CD4-positive, CD25-positive, alpha-beta regulatory T cell (primary cell): ENCODE results near the gene SLC9A3. TPM values are rescaled to one million over a fixed set of nuclear protein-coding genes. Genes with fewer than 3 reads are reported as not detected.
A peak's percentile ranks its signal among the peaks of the same experiment; 100 is the strongest.

ENCODE experiments used
- ATAC-seq, 2 donors: fragments of 150-1000 bp; cut with Tn5 transposase; one replicate each; pipeline ENCODE4 v1.10.0; 2021; ENCODE audit warnings: low read depth in 2 of 2, moderate number of reproducible peaks in 2 of 2, moderate library complexity in 1 of 2
- DNase-seq, 3 donors: peaks; one replicate each; pipeline versions ENCODE4 v3.0.0 to v3.0.0-alpha.2; 2012 to 2022; ENCODE audit warnings: mixed read lengths in 1 of 3
- H3K27ac ChIP-seq: one replicate; pipeline ENCODE4 v1.7.0; 2013; ENCODE audit warnings: mild to moderate bottlenecking, low read length; ENCODE audit not compliant: insufficient read depth, poor library complexity, severe bottlenecking
- H3K27me3 ChIP-seq: one replicate; pipeline ENCODE4 v1.7.0; 2013; ENCODE audit warnings: low read length; ENCODE audit not compliant: control insufficient read depth, insufficient read depth
- H3K36me3 ChIP-seq: one replicate; pipeline ENCODE4 v1.7.0; 2013; ENCODE audit warnings: mild to moderate bottlenecking, low read length, moderate library complexity; ENCODE audit not compliant: control insufficient read depth, insufficient read depth
- H3K4me1 ChIP-seq: 2 replicates; pipeline ENCODE4 v1.7.0; 2013; ENCODE audit warnings: mild to moderate bottlenecking, low read length; ENCODE audit not compliant: insufficient read depth, control insufficient read depth, poor library complexity, severe bottlenecking
- H3K4me3 ChIP-seq: one replicate; pipeline ENCODE4 v1.7.0; 2013; ENCODE audit warnings: low read depth, mild to moderate bottlenecking, low read length, moderate library complexity
- H3K9me3 ChIP-seq, 2 experiments: 1 replicate in 1 of 2; 2 replicates in 1 of 2; pipeline ENCODE4 v1.7.0; 2013; ENCODE audit warnings: low read length in 2 of 2, mild to moderate bottlenecking in 1 of 2, moderate library complexity in 1 of 2; ENCODE audit not compliant: control insufficient read depth in 2 of 2
- H3K27ac Mint-ChIP-seq, 3 donors: one replicate each; pipeline ENCODE4 v1.8.0; 2020 to 2022; ENCODE audit warnings: mild to moderate bottlenecking in 3 of 3, mixed read lengths in 3 of 3, moderate library complexity in 2 of 3
- H3K27me3 Mint-ChIP-seq: one replicate; pipeline ENCODE4 v1.8.0; 2022; ENCODE audit warnings: mild to moderate bottlenecking, mixed read lengths
- H3K36me3 Mint-ChIP-seq: one replicate; pipeline ENCODE4 v1.8.0; 2020; ENCODE audit warnings: mixed read lengths
- H3K4me1 Mint-ChIP-seq, 4 donors: one replicate each; pipeline ENCODE4 v1.8.0; 2020 to 2022; ENCODE audit warnings: mixed read lengths in 4 of 4, mild to moderate bottlenecking in 1 of 4
- H3K4me3 Mint-ChIP-seq, 4 donors: one replicate each; pipeline ENCODE4 v1.8.0; 2020 to 2022; ENCODE audit warnings: mild to moderate bottlenecking in 4 of 4, mixed read lengths in 4 of 4, moderate library complexity in 3 of 4
- H3K9me3 Mint-ChIP-seq, 7 donors: one replicate each; pipeline ENCODE4 v1.8.0; 2020 to 2022; ENCODE audit warnings: mixed read lengths in 7 of 7, mild to moderate bottlenecking in 3 of 7, moderate library complexity in 2 of 7
- polyA plus RNA-seq, 4 donors: library from polyadenylated mRNA; unstranded; fragments of 300-500 nt; fragmentation: Illumina TruSeq; gene quantifications; one replicate each; pipeline ENCODE4 v1.2.3, GENCODE V29; 2021
- total RNA-seq: library from RNA; stranded (reverse); gene quantifications from one replicate; pipeline ENCODE4 v1.2.3, GENCODE V29; 2022

The SLC9A3 gene
- total and polyA plus RNA-seq, 5 donors from 2014 or later: 2.0 to 3.1 (median 2.8) TPM

- no peak for ATAC-seq
- Histone ChIP-seq H3K36me3 (peaks cover 85% of the 10 kb centered on the region), H3K27me3 (no peaks in the 10 kb centered on the region), H3K27ac (no peak overlapping the region), H3K4me1 (no peaks in the 10 kb centered on the region), H3K9me3 (peaks cover under 1 to 5% of the 10 kb centered on the region in 2 experiments), H3K4me3 (no peak overlapping the region)
- Mint-ChIP-seq H3K27ac (no peak overlapping the region), H3K27me3 (no peaks in the 10 kb centered on the region), H3K4me1 (peaks cover 10 to 42% (median 26%) of the 10 kb centered on the region in 4 donors), H3K9me3 (peaks cover 0 to 6% (median 1%) of the 10 kb centered on the region in 7 donors), H3K36me3 (peaks cover 57% of the 10 kb centered on the region), H3K4me3 (no peak overlapping the region)
- DNase-seq: no peak
These were observed 66.9 kb downstream of the SLC9A3 start for GRCh38 chr5:457195-457961.

- Histone ChIP-seq H3K27ac (no peak overlapping the region), H3K4me1 (no peaks in the 10 kb centered on the region), H3K27me3 (no peaks in the 10 kb centered on the region), H3K36me3 (peaks cover 85% of the 10 kb centered on the region), H3K9me3 (peaks cover 8 to 13% of the 10 kb centered on the region in 2 experiments), H3K4me3 (no peak overlapping the region)
- Mint-ChIP-seq H3K4me1 (peaks cover 10 to 37% (median 26%) of the 10 kb centered on the region in 4 donors), H3K9me3 (peaks cover 0 to 14% (median 4%) of the 10 kb centered on the region in 7 donors), H3K27ac (no peak overlapping the region), H3K4me3 (no peak overlapping the region), H3K36me3 (peaks cover 57% of the 10 kb centered on the region), H3K27me3 (no peaks in the 10 kb centered on the region)
- DNase-seq (no peak), ATAC-seq (no peak)
These were observed 67.7 kb downstream of the SLC9A3 start for GRCh38 chr5:456351-457194.

- H3K9me3 Mint-ChIP-seq: peaks cover 0 to 19% (median 4%) of the 10 kb centered on the region in 7 donors
- Histone ChIP-seq H3K4me1 (no peaks in the 10 kb centered on the region), H3K36me3 (peaks cover 89% of the 10 kb centered on the region), H3K27ac (no peak overlapping the region), H3K9me3 (peaks cover 14 to 19% of the 10 kb centered on the region in 2 experiments), H3K27me3 (no peaks in the 10 kb centered on the region), H3K4me3 (no peak overlapping the region)
- no peak overlapping the region for H3K27ac Mint-ChIP-seq
- H3K4me1 Mint-ChIP-seq: peaks cover 13 to 37% (median 26%) of the 10 kb centered on the region in 4 donors
- no peaks in the 10 kb centered on the region for H3K27me3 Mint-ChIP-seq
- H3K36me3 Mint-ChIP-seq: peaks cover 63% of the 10 kb centered on the region
- no peak for ATAC-seq
- no peak for DNase-seq
- no peak overlapping the region for H3K4me3 Mint-ChIP-seq
These were observed 68.4 kb downstream of the SLC9A3 start for GRCh38 chr5:455806-456205.

GRCh38 chr5:454936-455335 is 69.3 kb downstream of the SLC9A3 start:
- Mint-ChIP-seq H3K27me3 (no peaks in the 10 kb centered on the region), H3K4me1 (peaks cover 20 to 38% (median 30%) of the 10 kb centered on the region in 4 donors), H3K9me3 (peaks cover 0 to 20% (median 4%) of the 10 kb centered on the region in 7 donors), H3K27ac (no peak overlapping the region), H3K36me3 (peaks cover 67% of the 10 kb centered on the region), H3K4me3 (no peak overlapping the region)
- Histone ChIP-seq H3K27me3 (no peaks in the 10 kb centered on the region), H3K27ac (no peak overlapping the region), H3K4me1 (no peaks in the 10 kb centered on the region), H3K4me3 (no peak overlapping the region), H3K36me3 (peaks cover 89% of the 10 kb centered on the region), H3K9me3 (peaks cover 14 to 19% of the 10 kb centered on the region in 2 experiments)
- DNase-seq (no peak), ATAC-seq (no peak)

- Histone ChIP-seq H3K9me3 (peaks cover 14 to 19% of the 10 kb centered on the region in 2 experiments), H3K27ac (no peak overlapping the region), H3K36me3 (peaks cover 89% of the 10 kb centered on the region), H3K4me3 (no peak overlapping the region), H3K4me1 (no peaks in the 10 kb centered on the region), H3K27me3 (no peaks in the 10 kb centered on the region)
- Mint-ChIP-seq H3K27ac (no peak overlapping the region), H3K4me1 (peaks cover 20 to 39% (median 25%) of the 10 kb centered on the region in 4 donors), H3K9me3 (peaks cover 0 to 20% (median 4%) of the 10 kb centered on the region in 7 donors), H3K4me3 (no peak overlapping the region), H3K36me3 (peaks cover 69% of the 10 kb centered on the region), H3K27me3 (no peaks in the 10 kb centered on the region)
- ATAC-seq (no peak), DNase-seq (peak in 1 of 3 donors; percentile 54)
These were observed 70.3 kb downstream of the SLC9A3 start for GRCh38 chr5:453725-454481.

GRCh38 chr5:452978-453710 is 71.1 kb downstream of the SLC9A3 start:
- Histone ChIP-seq H3K27me3 (no peaks in the 10 kb centered on the region), H3K27ac (no peak overlapping the region), H3K9me3 (peaks cover 14 to 19% of the 10 kb centered on the region in 2 experiments), H3K36me3 (peaks cover 92% of the 10 kb centered on the region), H3K4me3 (no peak overlapping the region), H3K4me1 (no peaks in the 10 kb centered on the region)
- Mint-ChIP-seq H3K9me3 (peaks cover 0 to 20% (median 4%) of the 10 kb centered on the region in 7 donors), H3K27me3 (no peaks in the 10 kb centered on the region), H3K4me1 (peaks cover 18 to 38% (median 21%) of the 10 kb centered on the region in 4 donors), H3K36me3 (peaks cover 69% of the 10 kb centered on the region), H3K4me3 (no peak overlapping the region), H3K27ac (peak overlapping the region in 1 of 3 donors; percentile 49)
- ATAC-seq: no peak
- no peak for DNase-seq
